HUES6 (cell line): ENCODE data around the gene SORCS1.

ENCODE experiments used
- H3K27ac ChIP-seq: 2 replicates; pipeline ENCODE4 v1.7.0; 2013; ENCODE audit warnings: low read depth, mild to moderate bottlenecking, low read length, inconsistent platforms
- H3K27me3 ChIP-seq: 2 replicates; pipeline ENCODE4 v1.6.1; 2013; ENCODE audit warnings: low read length; ENCODE audit not compliant: control insufficient read depth, insufficient read depth
- H3K36me3 ChIP-seq: 2 replicates; pipeline ENCODE4 v1.6.1; 2013; ENCODE audit warnings: low read length; ENCODE audit not compliant: control insufficient read depth, insufficient read depth
- H3K4me1 ChIP-seq: 2 replicates; pipeline ENCODE4 v1.6.1; 2013; ENCODE audit warnings: low read length; ENCODE audit not compliant: control insufficient read depth, insufficient read depth
- H3K4me3 ChIP-seq: 2 replicates; pipeline ENCODE4 v1.5.1; 2013; ENCODE audit warnings: low read depth, low read length
- H3K9ac ChIP-seq: one replicate; pipeline ENCODE4 v1.6.1; 2013; ENCODE audit warnings: mild to moderate bottlenecking, low read length
- H3K9me3 ChIP-seq: 2 replicates; pipeline ENCODE4 v1.6.1; 2013; ENCODE audit warnings: low read depth, low read length; ENCODE audit not compliant: control insufficient read depth, insufficient read depth

SORCS1 gene

DNA sequence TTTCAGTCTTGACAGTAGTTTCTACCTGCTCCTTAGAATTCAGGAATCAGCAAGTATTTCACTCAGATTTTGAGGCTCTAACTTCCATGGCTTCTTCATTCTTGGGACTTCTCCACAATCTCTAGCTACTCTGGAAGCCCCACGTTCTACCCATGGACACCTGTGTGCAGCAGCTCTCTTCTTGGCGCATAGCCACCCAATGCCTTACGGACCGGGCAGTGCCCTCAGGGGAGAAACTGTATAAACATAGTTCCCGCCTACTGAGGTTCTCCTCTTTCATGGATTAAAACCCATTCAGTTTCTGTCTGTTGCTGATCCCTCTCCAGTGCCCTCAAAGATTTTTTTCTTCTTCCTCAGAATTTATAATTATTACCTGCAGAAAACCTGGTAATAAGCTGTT is 177.1 kb downstream of the SORCS1 start:
- Histone ChIP-seq H3K27me3 (no peaks in the 10 kb centered on the region), H3K27ac (no peak overlapping the region), H3K9ac (no peak overlapping the region), H3K36me3 (no peaks in the 10 kb centered on the region), H3K4me1 (no peaks in the 10 kb centered on the region), H3K9me3 (no peaks in the 10 kb centered on the region), H3K4me3 (no peak overlapping the region)

DNA sequence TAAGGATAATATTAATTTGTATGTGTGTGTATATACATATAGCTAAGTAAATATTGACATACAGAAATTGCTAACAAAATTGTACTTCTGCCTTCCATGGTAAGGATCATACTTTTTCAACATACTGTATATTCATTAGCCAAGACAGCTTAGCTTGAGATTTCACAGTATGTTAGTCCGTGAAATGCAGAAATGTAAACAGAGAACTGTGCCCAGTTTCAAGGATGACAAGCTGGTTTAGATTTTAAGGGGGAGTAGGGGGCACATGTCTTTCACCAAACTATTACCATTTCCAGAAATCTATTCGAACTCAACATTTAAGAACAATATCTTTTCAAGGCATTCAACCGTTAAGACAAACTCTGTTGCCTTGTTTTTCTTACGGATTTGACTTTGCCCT is 182.2 kb downstream of the SORCS1 start:
- no peaks in the 10 kb centered on the region for H3K36me3 ChIP-seq
- H3K4me1 ChIP-seq, result 0 out of 2 replicates have a peak, but pooled peaks cover 5% of the 10 kb centered on the region
- no peak overlapping the region for H3K9ac ChIP-seq
- H3K27ac ChIP-seq, result no peak overlapping the region
- no peaks in the 10 kb centered on the region for H3K9me3 ChIP-seq
- H3K27me3 ChIP-seq, result no peaks in the 10 kb centered on the region
- H3K4me3 ChIP-seq, result no peak overlapping the region

DNA sequence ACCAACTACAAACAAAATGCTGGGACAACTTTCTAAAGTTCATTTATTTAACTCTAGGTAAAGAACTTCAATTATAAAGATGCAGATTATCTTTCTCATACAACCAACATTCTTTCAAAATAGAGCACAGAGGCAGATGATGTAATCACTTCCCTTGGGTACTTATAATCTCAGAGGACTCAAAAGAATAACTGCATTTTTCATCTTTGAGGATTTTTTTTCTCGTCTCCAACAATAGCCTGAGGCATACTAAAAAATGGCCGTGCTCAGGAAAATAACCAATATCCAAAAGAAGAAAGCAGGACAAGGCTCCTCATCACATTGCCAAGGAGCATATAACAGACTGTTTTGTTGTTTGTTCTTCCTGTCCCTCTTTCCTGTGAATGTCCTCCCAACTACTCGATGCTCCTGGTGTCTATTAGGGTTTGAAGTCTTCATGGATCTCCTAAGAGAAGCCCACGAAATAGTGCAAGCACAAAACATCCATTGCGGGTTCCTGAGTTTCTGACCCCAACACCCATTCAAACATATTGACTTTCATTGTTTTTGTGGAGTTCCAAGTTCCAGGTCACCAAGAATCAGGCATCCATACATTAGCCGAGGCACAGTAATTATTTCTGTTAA is 182.9 kb downstream of the SORCS1 start:
- H3K36me3 ChIP-seq, result no peaks in the 10 kb centered on the region
- no peak overlapping the region for H3K27ac ChIP-seq
- H3K4me3 ChIP-seq, result no peak overlapping the region
- H3K9ac ChIP-seq, result no peak overlapping the region
- no peaks in the 10 kb centered on the region for H3K27me3 ChIP-seq
- 0 out of 2 replicates have a peak, but pooled peaks cover 5% of the 10 kb centered on the region for H3K4me1 ChIP-seq
- no peaks in the 10 kb centered on the region for H3K9me3 ChIP-seq

DNA sequence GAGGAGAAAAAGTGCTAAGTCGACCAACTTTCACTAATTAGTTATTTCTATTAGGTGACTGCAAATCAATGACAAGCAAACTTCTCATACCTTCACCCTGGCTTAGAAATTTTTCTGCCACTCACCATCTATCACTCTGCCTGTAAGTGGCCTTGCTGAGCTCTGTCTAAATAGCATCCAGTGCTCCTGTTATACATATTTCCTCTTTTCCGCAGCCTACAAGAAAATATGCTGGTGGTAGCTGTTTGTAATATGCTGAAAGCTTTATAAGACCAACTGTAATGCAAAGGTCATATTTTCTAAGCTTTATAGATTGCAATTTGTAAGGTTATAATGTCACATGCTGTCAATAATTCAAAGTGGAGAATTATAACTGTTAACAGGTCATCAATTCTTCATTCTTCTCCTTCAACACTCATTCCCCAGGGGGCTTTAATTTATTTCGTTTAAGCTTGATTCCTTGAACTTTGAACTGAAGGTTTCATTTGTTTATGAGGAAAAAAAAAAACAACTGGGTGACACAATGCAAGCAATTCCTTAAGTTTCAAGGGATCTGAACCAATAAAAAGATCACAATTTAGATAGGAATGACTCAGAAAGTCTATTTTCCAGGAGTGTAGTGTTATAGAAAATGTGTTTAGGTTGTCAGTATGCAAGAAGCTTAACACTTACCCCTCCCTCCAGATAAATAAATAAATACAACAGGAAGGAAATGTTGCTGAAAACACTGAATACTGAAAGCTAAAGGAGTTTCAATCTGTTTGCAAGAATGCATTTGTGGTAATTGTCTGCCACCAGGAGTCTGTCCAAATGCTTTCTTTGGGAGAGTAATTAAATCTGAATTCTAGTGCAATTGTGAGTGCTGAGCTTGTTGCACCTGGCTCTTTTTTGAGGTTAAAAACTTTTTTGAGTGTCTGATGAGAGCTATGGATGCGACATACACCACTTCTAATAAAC is 183.7 kb downstream of the SORCS1 start:
- Histone ChIP-seq H3K9me3 (no peaks in the 10 kb centered on the region), H3K27ac (no peak overlapping the region), H3K36me3 (no peaks in the 10 kb centered on the region), H3K27me3 (no peaks in the 10 kb centered on the region), H3K4me3 (no peak overlapping the region), H3K4me1 (0 out of 2 replicates have a peak, but pooled peaks cover 5% of the 10 kb centered on the region), H3K9ac (no peak overlapping the region)

DNA sequence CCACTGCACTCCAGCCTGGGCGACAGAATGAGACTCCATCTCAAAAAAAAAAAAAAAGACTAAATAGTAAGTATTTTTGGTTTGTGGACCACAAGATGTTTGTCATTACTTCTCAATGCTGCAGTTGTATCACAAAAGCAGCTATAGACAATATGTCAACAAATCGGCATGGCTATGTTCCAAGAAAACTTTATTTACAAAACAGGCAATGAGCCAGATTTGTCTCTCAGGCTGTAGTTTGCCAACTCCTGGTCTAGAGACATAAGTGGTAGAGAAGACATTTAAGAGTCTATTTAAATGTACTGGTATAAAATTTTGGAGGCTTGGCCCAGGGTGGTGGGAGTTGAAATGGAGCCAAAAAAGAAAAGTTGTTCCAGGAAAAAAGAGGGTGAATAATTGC is 185.8 kb downstream of the SORCS1 start:
- H3K36me3 ChIP-seq, result no peaks in the 10 kb centered on the region
- H3K27ac ChIP-seq, result no peak overlapping the region
- peaks cover 15% of the 10 kb centered on the region for H3K4me1 ChIP-seq
- no peaks in the 10 kb centered on the region for H3K27me3 ChIP-seq
- H3K9ac ChIP-seq, result no peak overlapping the region
- no peak overlapping the region for H3K4me3 ChIP-seq
- no peaks in the 10 kb centered on the region for H3K9me3 ChIP-seq

DNA sequence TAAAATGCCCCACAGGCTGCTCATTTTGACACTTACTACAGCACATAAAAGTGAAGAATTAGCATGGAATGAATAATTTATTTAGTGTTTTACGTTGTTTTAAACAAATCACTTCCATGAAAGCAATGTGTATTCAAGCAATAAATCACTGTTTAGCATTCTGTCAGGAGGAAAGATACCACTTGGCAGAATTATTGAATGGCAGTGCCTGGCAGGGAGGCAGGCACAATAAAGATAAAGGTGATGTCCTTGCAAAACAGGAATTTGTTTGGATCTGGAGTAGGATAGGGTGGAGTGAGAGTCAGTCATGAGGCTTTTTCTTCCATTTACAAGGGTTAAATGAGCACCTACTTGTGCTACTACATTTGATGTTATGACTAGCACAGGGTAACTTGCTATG is 190.8 kb downstream of the SORCS1 start:
- no peak overlapping the region for H3K9ac ChIP-seq
- no peak overlapping the region for H3K27ac ChIP-seq
- H3K27me3 ChIP-seq, result no peaks in the 10 kb centered on the region
- H3K4me3 ChIP-seq, result no peak overlapping the region
- peaks cover 17% of the 10 kb centered on the region for H3K4me1 ChIP-seq
- no peaks in the 10 kb centered on the region for H3K9me3 ChIP-seq
- no peaks in the 10 kb centered on the region for H3K36me3 ChIP-seq

DNA sequence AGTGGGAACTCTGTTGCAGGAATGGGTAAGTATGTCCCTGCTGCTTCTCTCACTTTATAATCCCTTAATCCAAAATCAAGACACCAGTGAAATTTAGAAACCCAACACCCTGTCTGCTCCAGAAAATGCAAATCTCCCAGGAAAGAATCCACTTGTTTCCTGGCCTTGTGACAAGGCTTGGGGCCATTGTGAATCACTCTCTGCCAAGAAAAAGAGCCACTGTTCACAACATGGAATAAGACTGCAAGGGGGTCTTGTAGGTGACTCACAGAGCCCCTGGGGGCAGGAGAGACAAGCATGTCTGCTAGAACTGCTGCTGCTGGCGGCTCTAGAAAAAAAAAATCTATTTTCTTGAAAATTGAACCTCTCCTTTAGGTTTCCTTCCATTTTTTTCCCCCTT is 191.2 kb downstream of the SORCS1 start:
- H3K27ac ChIP-seq, result no peak overlapping the region
- H3K9ac ChIP-seq, result no peak overlapping the region
- H3K9me3 ChIP-seq, result no peaks in the 10 kb centered on the region
- no peaks in the 10 kb centered on the region for H3K27me3 ChIP-seq
- no peaks in the 10 kb centered on the region for H3K36me3 ChIP-seq
- peaks cover 17% of the 10 kb centered on the region for H3K4me1 ChIP-seq
- no peak overlapping the region for H3K4me3 ChIP-seq

DNA sequence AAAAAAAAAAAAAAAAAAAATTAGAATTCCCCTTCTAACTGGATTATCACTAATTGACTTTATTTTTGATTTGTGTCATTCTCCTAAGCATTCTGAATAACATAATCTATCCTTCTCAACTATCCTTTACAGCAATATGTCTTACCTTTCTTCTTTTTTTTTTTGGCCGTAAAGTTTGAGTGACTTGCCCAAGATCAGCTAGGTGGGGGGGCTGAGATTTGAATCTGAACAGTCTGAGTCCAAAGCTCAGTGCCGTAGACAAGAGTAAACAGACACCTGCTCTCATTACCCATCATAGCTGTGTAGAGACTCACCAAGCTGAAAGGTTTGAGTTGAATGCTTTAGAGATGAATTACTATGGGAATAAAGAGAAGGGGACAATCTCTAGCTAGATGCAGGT is 192.1 kb downstream of the SORCS1 start:
- peaks cover 17% of the 10 kb centered on the region for H3K4me1 ChIP-seq
- no peak overlapping the region for H3K4me3 ChIP-seq
- no peaks in the 10 kb centered on the region for H3K36me3 ChIP-seq
- H3K27ac ChIP-seq, result no peak overlapping the region
- no peaks in the 10 kb centered on the region for H3K9me3 ChIP-seq
- H3K9ac ChIP-seq, result no peak overlapping the region
- H3K27me3 ChIP-seq, result no peaks in the 10 kb centered on the region

DNA sequence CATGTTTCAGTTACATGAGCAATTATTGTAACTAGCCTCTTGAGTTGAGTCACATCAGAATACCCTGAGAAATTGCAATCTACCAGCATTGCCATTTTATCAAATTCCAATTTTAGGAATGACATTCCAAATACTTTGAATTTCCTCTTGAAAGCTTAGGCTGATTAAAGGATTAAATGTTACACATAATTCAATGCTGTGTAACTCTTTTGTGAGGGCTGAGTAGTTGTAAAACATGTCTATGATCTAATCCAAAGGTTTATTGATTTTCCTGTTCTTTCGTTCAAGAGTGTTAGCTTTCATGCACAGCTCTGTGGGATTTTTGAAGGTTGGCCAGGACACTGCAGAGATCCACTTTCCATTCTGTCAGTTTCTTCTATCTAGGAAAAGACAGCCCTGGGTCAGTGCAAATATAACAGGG is 193.1 kb downstream of the SORCS1 start:
- H3K9me3 ChIP-seq, result no peaks in the 10 kb centered on the region
- no peak overlapping the region for H3K27ac ChIP-seq
- H3K27me3 ChIP-seq, result no peaks in the 10 kb centered on the region
- H3K9ac ChIP-seq, result no peak overlapping the region
- peaks cover 17% of the 10 kb centered on the region for H3K4me1 ChIP-seq
- H3K4me3 ChIP-seq, result no peak overlapping the region
- H3K36me3 ChIP-seq, result no peaks in the 10 kb centered on the region

DNA sequence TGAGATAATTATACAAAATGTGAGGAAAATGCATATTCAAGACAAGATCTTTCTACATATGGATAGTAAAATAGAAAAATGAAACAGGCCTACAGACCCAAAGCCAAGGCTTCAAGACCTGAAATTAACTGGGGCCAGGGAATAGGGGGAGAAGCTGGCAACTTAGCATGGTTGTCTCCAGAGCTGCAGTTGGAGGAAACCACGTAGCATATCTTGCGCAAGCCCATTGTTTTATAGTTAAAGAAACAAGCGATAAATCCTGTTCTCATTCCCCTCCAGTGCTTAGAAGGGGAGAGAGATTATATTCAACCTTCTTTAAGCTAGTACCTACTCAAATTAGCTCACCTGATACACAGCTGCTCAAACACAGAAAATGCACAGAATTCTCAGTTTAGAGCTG is 197.1 kb downstream of the SORCS1 start:
- Histone ChIP-seq H3K9me3 (no peaks in the 10 kb centered on the region), H3K4me1 (no peaks in the 10 kb centered on the region), H3K27me3 (no peaks in the 10 kb centered on the region), H3K4me3 (no peak overlapping the region), H3K9ac (no peak overlapping the region), H3K36me3 (no peaks in the 10 kb centered on the region), H3K27ac (no peak overlapping the region)

DNA sequence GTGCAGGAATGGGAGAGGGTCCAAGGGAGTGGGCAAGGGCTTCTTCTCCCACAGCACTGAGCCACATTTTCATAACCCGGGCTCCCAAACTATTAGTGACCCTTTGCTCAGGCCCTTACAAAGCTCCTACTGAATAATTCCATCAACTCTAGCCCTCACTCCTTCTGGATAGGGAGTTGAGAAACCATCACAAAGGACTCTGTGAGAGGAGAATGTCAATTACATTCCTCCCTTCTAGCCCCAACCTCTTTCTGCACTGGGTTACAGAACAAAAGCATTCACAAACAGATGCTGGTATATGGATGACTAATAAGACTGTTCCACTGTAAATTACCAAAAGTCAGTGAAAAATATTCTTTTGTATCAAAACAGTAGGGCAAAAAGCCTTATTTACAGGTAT is 203.7 kb downstream of the SORCS1 start:
- peaks cover 9% of the 10 kb centered on the region for H3K4me1 ChIP-seq
- no peak overlapping the region for H3K4me3 ChIP-seq
- no peaks in the 10 kb centered on the region for H3K36me3 ChIP-seq
- no peaks in the 10 kb centered on the region for H3K27me3 ChIP-seq
- no peaks in the 10 kb centered on the region for H3K9me3 ChIP-seq
- H3K27ac ChIP-seq, result no peak overlapping the region
- no peak overlapping the region for H3K9ac ChIP-seq
